Measurements from ENCODE around the gene RBM19. TPM values are rescaled to one million over a fixed set of nuclear protein-coding genes. Genes with fewer than 3 reads are reported as not detected.

Gene RBM19
- polyA plus RNA-seq, 5 donors = 26.8 to 31.9 (median 30.0) TPM

- no peak for DNase-seq
These were observed 83.4 kb downstream of the RBM19 start for GRCh38 chr12:113882690-113883089.

GRCh38 chr12:113880988-113881962 lies 84.8 kb downstream of the RBM19 start:
- no peak for DNase-seq

GRCh38 chr12:113880326-113880725 lies 85.8 kb downstream of the RBM19 start:
- no peak for DNase-seq

GRCh38 chr12:113879658-113880057 lies 86.5 kb downstream of the RBM19 start:
- no peak for DNase-seq

- DNase-seq = no peak
These were observed 88.5 kb downstream of the RBM19 start for GRCh38 chr12:113877607-113878006.

- DNase-seq = no peak
These were observed 90.0 kb downstream of the RBM19 start for GRCh38 chr12:113876160-113876559.

- no peak for DNase-seq
These were observed 90.4 kb downstream of the RBM19 start for GRCh38 chr12:113875691-113876090.

GRCh38 chr12:113874999-113875561 lies 91.0 kb downstream of the RBM19 start:
- DNase-seq = no peak

- DNase-seq = no peak
These were observed 91.8 kb downstream of the RBM19 start for GRCh38 chr12:113874326-113874725.

- no peak for DNase-seq
These were observed 92.4 kb downstream of the RBM19 start for GRCh38 chr12:113873740-113874139.

GRCh38 chr12:113870890-113871289 lies 95.2 kb downstream of the RBM19 start:
- DNase-seq = no peak

- DNase-seq = no peak
These were observed 96.1 kb downstream of the RBM19 start for GRCh38 chr12:113870035-113870434.

GRCh38 chr12:113868365-113868764 lies 97.8 kb downstream of the RBM19 start:
- no peak for DNase-seq

- DNase-seq = no peak
These were observed 98.9 kb downstream of the RBM19 start for GRCh38 chr12:113867258-113867657.

- no peak for DNase-seq
These were observed 99.6 kb downstream of the RBM19 start for GRCh38 chr12:113866496-113866895.

GRCh38 chr12:113863455-113863845 lies 102.7 kb downstream of the RBM19 start:
- DNase-seq = no peak

- no peak for DNase-seq
These were observed 103.3 kb downstream of the RBM19 start for GRCh38 chr12:113862590-113863454.

GRCh38 chr12:113861708-113862312 lies 104.3 kb downstream of the RBM19 start:
- DNase-seq = no peak

- DNase-seq = no peak
These were observed 105.2 kb downstream of the RBM19 start for GRCh38 chr12:113860950-113861349.

- no peak for DNase-seq
These were observed 105.9 kb downstream of the RBM19 start for GRCh38 chr12:113860059-113860820.

GRCh38 chr12:113858841-113859386 lies 107.2 kb downstream of the RBM19 start:
- DNase-seq = no peak

Data from right lung (tissue), 5 donors.